Hepatocyte (in vitro differentiated cells): Measurements from ENCODE around the gene ZBTB7C. TPM values are rescaled to one million over a fixed set of nuclear protein-coding genes. Genes with fewer than 3 reads are reported as not detected.

ENCODE experiments used
- DNase-seq: peaks from one replicate; pipeline ENCODE4 v3.0.0-alpha.2; 2016; ENCODE audit warnings: low spot score
- H2AFZ ChIP-seq: fragments of 200-600 bp; sonication (generic); 2 replicates; pipeline ENCODE4 v1.6.0; 2016; ENCODE audit warnings: antibody characterized with exemption, mild to moderate bottlenecking
- H3K27ac ChIP-seq: fragments of 200-600 bp; sonication (generic); 2 replicates; pipeline ENCODE4 v1.5.1; 2016; ENCODE audit warnings: mild to moderate bottlenecking
- H3K27me3 ChIP-seq: fragments of 200-600 bp; sonication (generic); 2 replicates; pipeline ENCODE4 v1.6.1; 2016
- H3K36me3 ChIP-seq: fragments of 200-600 bp; sonication (generic); replicated peaks from 2 replicates; pipeline ENCODE4 v1.5.1; 2016; ENCODE audit warnings: low read depth; ENCODE audit not compliant: insufficient read depth
- H3K4me1 ChIP-seq: fragments of 200-600 bp; sonication (generic); 2 replicates; pipeline ENCODE4 v1.5.1; 2016; ENCODE audit warnings: mild to moderate bottlenecking, moderate library complexity; ENCODE audit not compliant: insufficient read depth
- H3K4me2 ChIP-seq: fragments of 200-600 bp; sonication (generic); 2 replicates; pipeline ENCODE4 v1.6.0; 2016
- H3K4me3 ChIP-seq: fragments of 200-600 bp; sonication (generic); 2 replicates; pipeline ENCODE4 v1.5.1; 2016; ENCODE audit warnings: mild to moderate bottlenecking
- H3K79me2 ChIP-seq: fragments of 200-600 bp; sonication (generic); 2 replicates; pipeline ENCODE4 v1.6.0; 2017; ENCODE audit warnings: mild to moderate bottlenecking
- H3K9me2 ChIP-seq: fragments of 200-600 bp; sonication (generic); replicated peaks from 2 replicates; pipeline ENCODE4 v1.6.0; 2017; ENCODE audit warnings: mild to moderate bottlenecking; ENCODE audit not compliant: insufficient read depth
- H3K9me3 ChIP-seq: fragments of 200-600 bp; sonication (generic); 2 replicates; pipeline ENCODE4 v1.5.1; 2016; ENCODE audit warnings: low read depth, mild to moderate bottlenecking
- H4K20me1 ChIP-seq: fragments of 200-600 bp; sonication (generic); 2 replicates; pipeline ENCODE4 v1.6.0; 2016; ENCODE audit warnings: mild to moderate bottlenecking; ENCODE audit not compliant: insufficient read depth, poor library complexity, severe bottlenecking
- EZH2 ChIP-seq: fragments of 200-600 bp; sonication (generic); IDR thresholded peaks from 2 replicates; pipeline ENCODE4 v1.6.1; 2016; ENCODE audit warnings: antibody characterized with exemption, mild to moderate bottlenecking, borderline replicate concordance
- EZH2phosphoT487 ChIP-seq: fragments of 200-600 bp; sonication (generic); IDR thresholded peaks from one replicate; pipeline ENCODE4 v1.6.1; 2018; ENCODE audit warnings: antibody characterized with exemption, mild to moderate bottlenecking, low read depth, moderate library complexity; ENCODE audit not compliant: unreplicated experiment, severe bottlenecking
- WGBS: methylation state at CpG from one replicate; pipeline ENCODE4 v1.1.6; 2016; ENCODE audit warnings: low lambda C conversion rate; ENCODE audit errors: missing lambda C conversion rate; 5-methylcytosine and 5-hydroxymethylcytosine counted together
- polyA plus RNA-seq: library from polyadenylated mRNA; unstranded; fragments of >200 nt; fragmentation: Nextera tagmentation; extraction: Ambion mirVana; gene quantifications from 2 replicates; pipeline ENCODE4 v1.2.1, GENCODE V29; 2016
- total RNA-seq: library from RNA; depleted of rRNA; stranded (reverse); fragments of >200 nt; gene quantifications from 2 replicates; pipeline ENCODE4 v1.2.3, GENCODE V29; 2014
- TF ChIP-seq, protein P1 (sequence below): fragments of 200-600 bp; sonication (generic); IDR thresholded peaks from 2 replicates; pipeline ENCODE4 v1.5.1; 2016; ENCODE audit warnings: antibody characterized with exemption, mild to moderate bottlenecking; ENCODE audit not compliant: poor library complexity

ZBTB7C gene
- total and polyA plus RNA-seq, 2 experiments from 2014 or later, result 0.70 to 1.0 TPM

DNA sequence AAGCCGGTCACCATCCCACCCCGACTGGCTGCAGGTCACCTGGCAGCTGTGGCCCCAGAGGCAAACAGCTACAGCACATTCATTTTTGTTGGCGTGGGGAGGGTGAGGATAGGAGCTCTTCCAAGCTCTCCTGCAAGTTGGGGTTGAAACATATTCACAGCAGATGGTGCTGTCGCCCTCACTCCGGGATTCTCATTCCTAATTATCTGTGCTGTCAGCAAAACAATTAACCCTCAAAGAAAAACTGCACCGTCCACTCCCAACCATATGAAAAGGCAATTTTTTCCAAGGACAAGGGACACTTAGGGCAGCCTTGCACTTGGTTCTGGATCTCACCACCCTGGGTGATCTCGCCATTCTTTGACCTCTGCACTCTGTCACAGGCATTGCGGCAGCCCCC is 68.6 kb downstream of the ZBTB7C start:
- H4K20me1 ChIP-seq, result no peaks in the 10 kb centered on the region
- TF ChIP-seq EZH2phosphoT487 (no peak), EZH2 (no peak)
- TF ChIP-seq, protein P1, sequence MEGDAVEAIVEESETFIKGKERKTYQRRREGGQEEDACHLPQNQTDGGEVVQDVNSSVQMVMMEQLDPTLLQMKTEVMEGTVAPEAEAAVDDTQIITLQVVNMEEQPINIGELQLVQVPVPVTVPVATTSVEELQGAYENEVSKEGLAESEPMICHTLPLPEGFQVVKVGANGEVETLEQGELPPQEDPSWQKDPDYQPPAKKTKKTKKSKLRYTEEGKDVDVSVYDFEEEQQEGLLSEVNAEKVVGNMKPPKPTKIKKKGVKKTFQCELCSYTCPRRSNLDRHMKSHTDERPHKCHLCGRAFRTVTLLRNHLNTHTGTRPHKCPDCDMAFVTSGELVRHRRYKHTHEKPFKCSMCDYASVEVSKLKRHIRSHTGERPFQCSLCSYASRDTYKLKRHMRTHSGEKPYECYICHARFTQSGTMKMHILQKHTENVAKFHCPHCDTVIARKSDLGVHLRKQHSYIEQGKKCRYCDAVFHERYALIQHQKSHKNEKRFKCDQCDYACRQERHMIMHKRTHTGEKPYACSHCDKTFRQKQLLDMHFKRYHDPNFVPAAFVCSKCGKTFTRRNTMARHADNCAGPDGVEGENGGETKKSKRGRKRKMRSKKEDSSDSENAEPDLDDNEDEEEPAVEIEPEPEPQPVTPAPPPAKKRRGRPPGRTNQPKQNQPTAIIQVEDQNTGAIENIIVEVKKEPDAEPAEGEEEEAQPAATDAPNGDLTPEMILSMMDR, result no peak

DNA sequence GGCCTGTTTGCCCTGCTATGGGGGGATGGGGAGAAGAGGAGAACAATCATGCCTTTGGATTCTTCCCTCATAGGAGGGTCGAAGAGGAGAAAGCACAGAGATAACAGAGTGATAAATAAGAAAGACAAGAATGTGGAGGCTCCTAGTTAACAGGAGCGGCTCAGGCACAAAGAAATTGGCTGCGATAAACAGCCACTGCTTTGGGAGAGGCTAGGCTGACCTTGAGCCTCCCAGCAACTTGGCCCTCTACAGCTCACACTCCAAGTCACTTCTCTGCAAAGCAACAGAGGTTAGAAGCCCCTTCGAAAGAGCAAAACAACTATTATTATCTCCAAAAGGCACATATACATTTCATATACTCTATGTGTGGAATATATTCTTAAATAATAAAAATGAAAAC is 69.5 kb downstream of the ZBTB7C start:
- no peaks in the 10 kb centered on the region for H3K9me2 ChIP-seq
- TF ChIP-seq, protein P1, result no peak
- no peak for TF ChIP-seq EZH2phosphoT487
- TF ChIP-seq EZH2, result no peak
- no peaks in the 10 kb centered on the region for H3K9me3 ChIP-seq
- H4K20me1 ChIP-seq, result no peaks in the 10 kb centered on the region
- no peak overlapping the region for H3K4me3 ChIP-seq
- H3K79me2 ChIP-seq, result no peaks in the 10 kb centered on the region
- peaks cover 11% of the 10 kb centered on the region for H3K4me1 ChIP-seq
- 44% methylated on average over 4 of the region's 4 CpGs for WGBS
- no peaks in the 10 kb centered on the region for H3K27me3 ChIP-seq
- H3K27ac ChIP-seq, result no peak overlapping the region
- DNase-seq, result no peak
- H3K36me3 ChIP-seq, result no peaks in the 10 kb centered on the region
- no peak overlapping the region for H3K4me2 ChIP-seq
- no peak overlapping the region for H2AFZ ChIP-seq

More for the DNA sequence above, 68.6 kb downstream of the ZBTB7C start:
- Histone ChIP-seq H3K9me2 (no peaks in the 10 kb centered on the region), H3K4me3 (no peak overlapping the region), H3K27ac (no peak overlapping the region), H3K4me1 (peaks cover 11% of the 10 kb centered on the region), H3K79me2 (no peaks in the 10 kb centered on the region), H2AFZ (no peak overlapping the region), H3K4me2 (no peak overlapping the region), H3K9me3 (no peaks in the 10 kb centered on the region), H3K36me3 (no peaks in the 10 kb centered on the region), H3K27me3 (no peaks in the 10 kb centered on the region)
- 69% methylated on average over 8 of the region's 8 CpGs for WGBS
- no peak for DNase-seq

DNA sequence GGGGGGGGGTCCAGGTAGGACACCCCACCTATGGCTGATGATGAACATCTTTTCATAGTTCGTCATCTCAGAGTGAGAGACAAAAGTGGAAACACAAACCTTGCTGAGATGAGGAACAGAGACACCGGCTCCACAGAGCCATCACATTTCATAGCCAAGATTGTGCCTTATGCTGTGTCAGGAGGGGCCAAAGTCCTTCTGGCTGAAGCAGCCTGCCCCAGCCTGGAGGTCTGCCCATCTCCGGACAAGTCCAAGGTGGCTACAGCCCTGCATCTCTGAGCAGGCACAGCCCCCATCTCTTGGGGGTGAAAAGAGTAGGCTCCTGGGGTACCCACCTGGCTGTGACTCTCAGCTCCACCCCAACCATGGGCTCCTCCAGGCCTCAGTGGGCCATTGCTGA is 70.3 kb downstream of the ZBTB7C start:
- no peaks in the 10 kb centered on the region for H3K9me3 ChIP-seq
- 100% methylated on average over 3 of the region's 3 CpGs for WGBS
- H3K27me3 ChIP-seq, result no peaks in the 10 kb centered on the region
- H3K27ac ChIP-seq, result no peak overlapping the region
- no peaks in the 10 kb centered on the region for H4K20me1 ChIP-seq
- peaks cover 11% of the 10 kb centered on the region for H3K4me1 ChIP-seq
- no peak for DNase-seq
- H3K9me2 ChIP-seq, result no peaks in the 10 kb centered on the region
- H3K4me2 ChIP-seq, result no peak overlapping the region
- no peak overlapping the region for H2AFZ ChIP-seq
- TF ChIP-seq EZH2phosphoT487 (no peak), EZH2 (no peak)
- TF ChIP-seq, protein P1, result no peak
- no peaks in the 10 kb centered on the region for H3K36me3 ChIP-seq
- no peaks in the 10 kb centered on the region for H3K79me2 ChIP-seq
- H3K4me3 ChIP-seq, result no peak overlapping the region

DNA sequence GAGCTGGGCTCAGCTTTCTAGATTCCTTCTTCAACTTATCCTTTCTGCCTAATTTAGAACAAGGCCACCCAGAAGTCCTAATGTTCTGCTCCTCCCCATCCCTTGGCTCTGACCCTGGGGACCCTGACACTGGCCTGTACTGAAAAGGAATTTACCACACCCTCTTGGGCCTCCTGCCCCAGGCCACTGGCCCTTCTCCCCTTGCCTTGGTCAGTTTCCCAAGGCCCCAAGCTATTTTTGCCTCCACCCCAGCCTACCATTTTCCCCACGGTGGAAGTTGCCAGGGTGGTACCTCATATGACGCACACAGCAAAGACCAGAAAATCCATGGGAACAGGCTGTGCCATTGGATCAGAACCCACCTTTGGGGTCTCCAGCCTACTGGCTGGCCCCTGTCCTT is 72.1 kb downstream of the ZBTB7C start:
- DNase-seq, result no peak
- Histone ChIP-seq H3K4me1 (no peaks in the 10 kb centered on the region), H3K9me2 (no peaks in the 10 kb centered on the region), H3K27me3 (no peaks in the 10 kb centered on the region), H3K4me2 (no peak overlapping the region), H3K9me3 (no peaks in the 10 kb centered on the region), H3K79me2 (no peaks in the 10 kb centered on the region), H4K20me1 (no peaks in the 10 kb centered on the region), H2AFZ (no peak overlapping the region), H3K4me3 (no peak overlapping the region), H3K36me3 (no peaks in the 10 kb centered on the region), H3K27ac (no peak overlapping the region)
- TF ChIP-seq, protein P1, result no peak
- TF ChIP-seq EZH2 (no peak), EZH2phosphoT487 (no peak)
- WGBS, result 100% methylated on average over 2 of the region's 2 CpGs
